ENCODE results near the gene AKAP13. TPM values are rescaled to one million over a fixed set of nuclear protein-coding genes. Genes with fewer than 3 reads are reported as not detected.

AKAP13 gene
- polyA plus RNA-seq, 1 of the 3 experiments (the other 2 are of a cell fraction) = 8.4 TPM

GRCh38 chr15:85334241-85334640, 46.2 kb upstream of the AKAP13 start (continued):
- no peak for TF ChIP-seq CTCF (IDR thresholded peaks at IDR 0.05)
- no peak for TF ChIP-seq NFIC (IDR thresholded peaks at IDR 0.05; ENCODE audit: borderline replicate concordance)
- TF ChIP-seq ELF1 (IDR thresholded peaks at IDR 0.05) = no peak
- TF ChIP-seq, protein P1, sequence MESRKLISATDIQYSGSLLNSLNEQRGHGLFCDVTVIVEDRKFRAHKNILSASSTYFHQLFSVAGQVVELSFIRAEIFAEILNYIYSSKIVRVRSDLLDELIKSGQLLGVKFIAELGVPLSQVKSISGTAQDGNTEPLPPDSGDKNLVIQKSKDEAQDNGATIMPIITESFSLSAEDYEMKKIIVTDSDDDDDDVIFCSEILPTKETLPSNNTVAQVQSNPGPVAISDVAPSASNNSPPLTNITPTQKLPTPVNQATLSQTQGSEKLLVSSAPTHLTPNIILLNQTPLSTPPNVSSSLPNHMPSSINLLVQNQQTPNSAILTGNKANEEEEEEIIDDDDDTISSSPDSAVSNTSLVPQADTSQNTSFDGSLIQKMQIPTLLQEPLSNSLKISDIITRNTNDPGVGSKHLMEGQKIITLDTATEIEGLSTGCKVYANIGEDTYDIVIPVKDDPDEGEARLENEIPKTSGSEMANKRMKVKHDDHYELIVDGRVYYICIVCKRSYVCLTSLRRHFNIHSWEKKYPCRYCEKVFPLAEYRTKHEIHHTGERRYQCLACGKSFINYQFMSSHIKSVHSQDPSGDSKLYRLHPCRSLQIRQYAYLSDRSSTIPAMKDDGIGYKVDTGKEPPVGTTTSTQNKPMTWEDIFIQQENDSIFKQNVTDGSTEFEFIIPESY (IDR thresholded peaks at IDR 0.05; ENCODE audit: borderline replicate concordance, low read depth) = no peak

GRCh38 chr15:85335193-85335942, 45.0 kb upstream of the AKAP13 start:
- Histone ChIP-seq H3K9me3 (no peaks in the 10 kb centered on the region), H3K4me3 (ENCODE audit: low read depth in 2 of 2, low read length in 1 of 2) (no peak overlapping the region), H3K27me3 (ENCODE audit: insufficient read depth) (no peaks in the 10 kb centered on the region), H3K79me2 (ENCODE audit: insufficient read depth) (no peaks in the 10 kb centered on the region), H2AFZ (ENCODE audit: low read depth) (no peak overlapping the region), H4K20me1 (ENCODE audit: insufficient read depth) (no peaks in the 10 kb centered on the region), H3K9ac (no peak overlapping the region), H3F3A (replicated peaks; ENCODE audit: insufficient read depth) (peaks cover 8% of the 10 kb centered on the region), H3K27ac (ENCODE audit: low read depth in 2 of 2, low read length in 1 of 2) (no peak overlapping the region), H3K36me3 (replicated peaks in 1 of 2; ENCODE audit: control insufficient read depth in 1 of 2, insufficient read depth in 2 of 2, low read length in 1 of 2) (no peaks in the 10 kb centered on the region), H3K9me2 (no peaks in the 10 kb centered on the region), H3K4me2 (no peak overlapping the region), H3K4me1 (ENCODE audit: control insufficient read depth in 1 of 2, insufficient read depth in 2 of 2, low read depth in 1 of 2, low read length in 1 of 2) (peaks cover 12 to 13% of the 10 kb centered on the region in 2 experiments; a peak in 3 of 4 replicates)
- no peak for TF ChIP-seq ELF1 (IDR thresholded peaks at IDR 0.05)
- no peak for TF ChIP-seq TAF1 (IDR thresholded peaks at IDR 0.05; ENCODE audit: borderline replicate concordance, low read depth, low read length)
- no peak for TF ChIP-seq POLR2AphosphoS5 (IDR thresholded peaks at IDR 0.05; ENCODE audit: low read depth, low read length)
- no peak for TF ChIP-seq FOXJ3 (CRISPR knock-in tag; IDR thresholded peaks at IDR 0.05)
- no peak for TF ChIP-seq RAD21 (IDR thresholded peaks at IDR 0.05; ENCODE audit: low read length)
- TF ChIP-seq MAX (IDR thresholded peaks at IDR 0.05; ENCODE audit: low read depth) = no peak
- TF ChIP-seq RFX5 (IDR thresholded peaks at IDR 0.05; ENCODE audit: low read length) = no peak
- TF ChIP-seq CTCF (IDR thresholded peaks at IDR 0.05) = no peak
- TF ChIP-seq YY1 (IDR thresholded peaks at IDR 0.05; ENCODE audit: low read depth) = no peak
- no peak for TF ChIP-seq SIN3A (IDR thresholded peaks at IDR 0.05; ENCODE audit: borderline replicate concordance, low read depth, low read length)
- no peak for TF ChIP-seq IRF3 (IDR thresholded peaks at IDR 0.05; ENCODE audit: low read depth, low read length)
- TF ChIP-seq SMC3 (IDR thresholded peaks at IDR 0.05; ENCODE audit: low read depth, low read length) = no peak
- no peak for TF ChIP-seq RXRA (IDR thresholded peaks at IDR 0.05; ENCODE audit: borderline replicate concordance, low read depth)
- TF ChIP-seq GABPA (IDR thresholded peaks at IDR 0.05; ENCODE audit: low read depth) = no peak
- TF ChIP-seq FOXM1 (IDR thresholded peaks at IDR 0.05; ENCODE audit: low read depth) = no peak
- TF ChIP-seq REST (IDR thresholded peaks at IDR 0.05; ENCODE audit: low read depth, low read length) = no peak
- no peak for TF ChIP-seq NRF1 (IDR thresholded peaks at IDR 0.05; ENCODE audit: low read depth, low read length)
- CTCF ChIA-PET = interaction anchor here (0.7 kb wide), 1 partner anchor 39 kb away, joined by 3 read pairs; no protein-coding TSS in a partner anchor
- WGBS (ENCODE audit: low lambda C conversion rate) = 90% methylated on average over 13 of the region's 13 CpGs
- no peak for DNase-seq
- POLR2A ChIA-PET = no interaction called here

Data from SK-N-SH (cell line).